Urothelium cell line (cell line): ENCODE data around the gene TNFRSF14.

Experiments
- DNase-seq: peaks from one replicate; pipeline ENCODE4 v3.0.0; 2011; ENCODE audit warnings: low spot score, mixed read lengths
- FAIRE-seq: peaks from 2 replicates; lab custom pipeline; 2011; peaks lifted over from hg19 to GRCh38; lab: Jason Lieb, UNC

The TNFRSF14 gene

GRCh38 chr1:2611621-2612437 lies 55.7 kb downstream of the TNFRSF14 start:
- no peak for DNase-seq

GRCh38 chr1:2612591-2613365 lies 56.6 kb downstream of the TNFRSF14 start:
- DNase-seq (no peak), FAIRE-seq (no peak)

More at GRCh38 chr1:2611621-2612437, 55.7 kb downstream of the TNFRSF14 start:
- FAIRE-seq = no peak
